ENCODE measurements around the gene SGK2. TPM values are rescaled to one million over a fixed set of nuclear protein-coding genes. Genes with fewer than 3 reads are reported as not detected.
"Not testable (repeated sequence)": the region's sequence is repeated elsewhere in the genome, so short reads cannot be mapped to it uniquely, and the experiment has no call there.

SGK2 gene
- total RNA-seq, 4 donors from 2014 or later, result 0.33 to 1.2 (median 0.76) TPM

DNA sequence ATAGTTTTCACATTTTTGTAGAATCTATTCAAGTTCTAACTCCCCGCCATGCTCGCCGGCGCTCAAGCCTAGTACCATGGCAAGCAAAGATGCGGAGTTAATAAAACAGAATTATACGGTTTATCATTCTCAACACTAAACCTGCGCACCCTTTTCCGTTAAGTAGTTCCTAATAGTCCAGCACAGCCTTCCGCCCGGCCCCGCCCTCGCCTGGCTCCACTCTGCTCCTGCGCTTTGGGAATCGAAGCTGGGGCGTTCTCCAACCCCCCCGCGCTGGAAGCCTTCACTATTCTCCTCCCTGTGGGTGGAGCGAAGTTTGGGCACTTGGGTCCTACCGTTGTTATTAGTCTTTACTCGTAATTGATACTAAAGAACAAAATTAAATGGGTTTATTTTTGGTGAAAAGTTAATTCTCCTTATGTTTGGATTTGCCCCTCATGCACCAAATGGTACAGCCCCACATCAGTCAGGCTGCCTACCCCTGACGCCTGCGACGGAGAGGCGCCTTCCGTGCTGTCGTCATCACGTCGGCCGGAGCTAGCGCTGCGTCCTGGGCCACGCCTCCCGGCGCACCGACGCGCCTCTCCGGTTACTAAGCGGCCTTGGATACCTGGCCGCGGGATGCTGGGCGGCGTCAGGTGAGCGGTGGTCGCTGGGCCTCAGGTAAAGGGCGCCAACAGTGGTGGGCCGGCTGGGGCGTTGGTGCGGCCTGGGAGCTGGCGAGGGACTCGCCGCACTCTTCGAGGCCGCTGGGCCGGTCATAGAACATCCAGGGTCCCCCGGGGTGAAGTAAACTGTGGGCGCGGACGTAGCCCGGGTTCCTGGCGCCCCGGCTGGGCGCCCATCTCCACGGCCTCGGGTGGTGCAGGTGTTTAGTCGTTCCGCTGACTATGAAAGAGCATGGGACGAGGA, 31.8 kb downstream of the SGK2 start, which contains the start of gene IFT52:
Gene IFT52, plus strand, starts transcription at position 546 of the 912 bp plus-strand sequence. CDS start 3,762 bp downstream, outside the sequence.
- WGBS, 2 donors, result 0% methylated on average over 30 to 50 of the region's 68 CpGs
- Histone ChIP-seq H3K36me3 (peaks cover 5 to 11% of the 10 kb centered on the region in 2 donors), H3K27me3 (no peaks in the 10 kb centered on the region), H3K27ac (peak within 1 kb of the TSS; percentile 76 to 89 (median 86)), H3K4me3 (replicated peaks in 1 of 3) (peak within 1 kb of the TSS; percentile 21 to 76 (median 38)), H3K4me1 (peaks cover 9 to 14% of the 10 kb centered on the region in 2 donors), H3K9me3 (no peaks in the 10 kb centered on the region)
- intact Hi-C loops (cut with DNase I), result no loop called here
- peak; percentile 94 to 95 for DNase-seq
- TF ChIP-seq, protein P1, sequence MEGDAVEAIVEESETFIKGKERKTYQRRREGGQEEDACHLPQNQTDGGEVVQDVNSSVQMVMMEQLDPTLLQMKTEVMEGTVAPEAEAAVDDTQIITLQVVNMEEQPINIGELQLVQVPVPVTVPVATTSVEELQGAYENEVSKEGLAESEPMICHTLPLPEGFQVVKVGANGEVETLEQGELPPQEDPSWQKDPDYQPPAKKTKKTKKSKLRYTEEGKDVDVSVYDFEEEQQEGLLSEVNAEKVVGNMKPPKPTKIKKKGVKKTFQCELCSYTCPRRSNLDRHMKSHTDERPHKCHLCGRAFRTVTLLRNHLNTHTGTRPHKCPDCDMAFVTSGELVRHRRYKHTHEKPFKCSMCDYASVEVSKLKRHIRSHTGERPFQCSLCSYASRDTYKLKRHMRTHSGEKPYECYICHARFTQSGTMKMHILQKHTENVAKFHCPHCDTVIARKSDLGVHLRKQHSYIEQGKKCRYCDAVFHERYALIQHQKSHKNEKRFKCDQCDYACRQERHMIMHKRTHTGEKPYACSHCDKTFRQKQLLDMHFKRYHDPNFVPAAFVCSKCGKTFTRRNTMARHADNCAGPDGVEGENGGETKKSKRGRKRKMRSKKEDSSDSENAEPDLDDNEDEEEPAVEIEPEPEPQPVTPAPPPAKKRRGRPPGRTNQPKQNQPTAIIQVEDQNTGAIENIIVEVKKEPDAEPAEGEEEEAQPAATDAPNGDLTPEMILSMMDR (IDR thresholded peaks at IDR 0.05), result peak in 1 of 6 experiments; percentile 9
- peak in 1 of 2 donors; percentile 64 for TF ChIP-seq POLR2A (IDR thresholded peaks at IDR 0.05)

DNA sequence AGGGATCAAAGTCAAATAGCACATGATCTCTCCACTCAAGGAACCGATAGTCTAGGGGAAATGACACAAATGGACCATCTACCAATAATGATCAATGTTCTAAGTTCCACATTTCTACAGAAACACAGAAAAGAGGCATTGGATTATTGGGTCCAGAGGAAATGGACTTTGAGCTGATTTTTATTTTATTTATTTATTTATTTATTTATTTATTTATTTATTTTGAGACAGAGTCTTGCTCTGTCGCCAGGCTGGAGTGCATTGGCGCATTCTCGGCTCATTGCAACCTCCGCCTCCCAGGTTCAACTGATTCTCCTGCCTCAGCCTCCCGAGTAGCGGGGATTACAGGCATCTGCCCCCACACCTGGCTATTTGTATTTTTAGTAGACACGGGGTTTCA, 43.1 kb downstream of the SGK2 start:
- H3K27ac ChIP-seq; DNase-seq; H3K27me3 ChIP-seq; H3K4me1 ChIP-seq; intact Hi-C loops (cut with DNase I); H3K9me3 ChIP-seq; H3K4me3 ChIP-seq (replicated peaks in 1 of 3): not testable (repeated sequence)
- peaks cover 21 to 49% of the 10 kb centered on the region in 2 donors for H3K36me3 ChIP-seq
- 80 to 86% methylated on average over 8 of the region's 8 CpGs for WGBS, 2 donors

DNA sequence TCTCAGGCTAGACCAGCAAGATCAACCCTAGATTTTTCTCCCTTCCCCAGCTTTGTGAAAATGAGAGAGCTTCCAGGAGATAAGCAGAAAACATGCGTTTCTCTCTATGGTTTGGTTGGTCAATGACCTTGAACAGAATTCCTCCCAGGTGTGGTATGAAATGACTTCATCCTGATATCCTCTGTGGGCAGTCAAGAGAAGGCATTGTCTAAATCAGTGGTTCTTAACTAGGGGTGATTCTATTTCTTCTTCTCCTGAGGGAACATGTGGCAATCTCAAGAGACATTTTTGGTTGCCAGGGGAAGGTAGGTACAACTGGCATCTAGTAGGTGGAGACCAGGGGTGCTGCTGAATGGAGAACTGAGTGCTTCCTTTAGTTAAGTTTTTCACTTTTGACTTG, 44.3 kb downstream of the SGK2 start:
- no peak for DNase-seq
- H3K4me3 ChIP-seq (replicated peaks in 1 of 3), result no peak overlapping the region
- intact Hi-C loops (cut with DNase I), result no loop called here
- H3K36me3 ChIP-seq, result peaks cover 21 to 38% of the 10 kb centered on the region in 2 donors
- TF ChIP-seq, protein P1 (IDR thresholded peaks at IDR 0.05), result no peak
- TF ChIP-seq POLR2A (IDR thresholded peaks at IDR 0.05), result no peak
- H3K9me3 ChIP-seq, result no peaks in the 10 kb centered on the region
- no peak overlapping the region for H3K27ac ChIP-seq
- 86 to 89% methylated on average over 1 of the region's 1 CpG for WGBS, 2 donors
- no peaks in the 10 kb centered on the region for H3K27me3 ChIP-seq
- H3K4me1 ChIP-seq, result no peaks in the 10 kb centered on the region

DNA sequence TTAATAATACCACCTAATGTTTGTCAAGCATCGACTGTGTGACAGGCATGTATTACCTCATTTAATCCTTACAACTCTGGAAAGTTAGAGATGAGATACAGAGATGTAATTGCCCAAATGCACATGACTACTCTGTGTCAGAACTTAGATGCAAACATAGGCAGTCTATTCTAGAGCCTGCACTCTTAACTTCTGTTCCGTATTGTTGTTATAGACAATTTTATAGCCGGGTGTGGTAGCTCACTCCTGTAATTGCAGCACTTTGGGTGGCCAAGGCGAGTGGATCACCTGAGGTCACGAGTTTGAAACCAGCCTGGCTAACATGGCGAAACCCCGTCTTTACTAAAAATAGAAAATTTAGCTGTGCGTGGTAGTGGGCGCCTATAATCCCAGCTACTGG, 46.9 kb downstream of the SGK2 start:
- Histone ChIP-seq H3K36me3 (peaks cover 21 to 28% of the 10 kb centered on the region in 2 donors), H3K4me1 (no peaks in the 10 kb centered on the region), H3K27ac (no peak overlapping the region), H3K9me3 (no peaks in the 10 kb centered on the region), H3K4me3 (replicated peaks in 1 of 3) (no peak overlapping the region), H3K27me3 (no peaks in the 10 kb centered on the region)
- TF ChIP-seq, protein P1 (IDR thresholded peaks at IDR 0.05), result no peak
- no peak for TF ChIP-seq POLR2A (IDR thresholded peaks at IDR 0.05)
- DNase-seq, result no peak
- intact Hi-C loops (cut with DNase I), result no loop called here
- WGBS, 2 donors, result 97 to 99% methylated on average over 9 of the region's 9 CpGs

DNA sequence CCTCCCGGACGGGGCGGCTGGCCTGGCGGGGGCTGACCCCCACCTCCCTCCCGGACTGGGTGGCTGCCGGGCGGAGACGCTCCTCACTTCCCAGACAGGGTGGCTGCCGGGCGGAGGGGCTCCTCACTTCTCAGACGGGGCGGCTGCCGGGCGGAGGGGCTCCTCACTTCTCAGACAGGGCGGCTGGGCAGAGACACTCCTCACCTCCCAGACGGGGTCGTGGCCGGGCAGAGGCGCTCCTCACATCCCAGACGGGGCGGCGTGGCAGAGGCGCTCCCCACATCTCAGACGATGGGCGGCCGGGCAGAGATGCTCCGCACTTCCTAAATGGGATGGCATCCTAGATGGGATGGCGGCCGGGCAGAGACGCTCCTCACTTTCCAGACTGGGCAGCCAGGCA, 48.5 kb downstream of the SGK2 start:
- H3K4me1 ChIP-seq; intact Hi-C loops (cut with DNase I); H3K9me3 ChIP-seq; H3K27ac ChIP-seq; H3K4me3 ChIP-seq (replicated peaks in 1 of 3); DNase-seq; H3K27me3 ChIP-seq: not testable (repeated sequence)
- H3K36me3 ChIP-seq, result peaks cover 21 to 28% of the 10 kb centered on the region in 2 donors
- no CpG with 5 or more reads among the region's 30 CpGs for WGBS, 2 donors

DNA sequence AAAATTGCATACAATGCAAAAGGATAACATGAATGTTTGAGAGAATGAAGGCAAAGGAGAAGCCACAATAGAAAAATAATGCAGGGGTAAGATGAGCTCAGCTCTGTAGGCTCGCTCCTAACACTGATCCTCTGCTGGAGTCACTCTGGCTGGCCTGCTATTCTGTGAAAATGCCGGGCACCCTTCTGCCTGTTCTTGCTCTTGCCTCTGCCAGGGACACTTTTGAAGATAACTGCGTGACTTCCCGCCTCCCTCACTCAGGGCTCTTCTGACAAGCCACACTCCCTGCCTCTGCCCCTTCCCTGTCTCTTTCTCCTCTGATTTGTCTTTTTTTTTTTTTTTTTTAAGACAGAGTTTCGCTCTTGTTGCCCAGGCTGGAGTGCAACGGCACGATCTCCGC, 72.8 kb downstream of the SGK2 start:
- intact Hi-C loops (cut with DNase I), result no loop called here
- H3K27ac ChIP-seq, result no peak overlapping the region
- H3K27me3 ChIP-seq, result no peaks in the 10 kb centered on the region
- H3K9me3 ChIP-seq, result no peaks in the 10 kb centered on the region
- WGBS, 2 donors, result 92 to 96% methylated on average over 8 of the region's 8 CpGs
- H3K4me3 ChIP-seq (replicated peaks in 1 of 3), result no peak overlapping the region
- H3K36me3 ChIP-seq, result peaks cover 17 to 19% of the 10 kb centered on the region in 2 donors
- DNase-seq, result no peak
- no peak for TF ChIP-seq POLR2A (IDR thresholded peaks at IDR 0.05)
- TF ChIP-seq, protein P1 (IDR thresholded peaks at IDR 0.05), result no peak
- no peaks in the 10 kb centered on the region for H3K4me1 ChIP-seq
